Muscle of back (tissue), 13 donors: ENCODE measurements around the gene BEAN1. TPM values are rescaled to one million over a fixed set of nuclear protein-coding genes. Genes with fewer than 3 reads are reported as not detected.

ENCODE experiments used
- DNase-seq, 3 donors: peaks; one replicate each; pipeline versions ENCODE4 v3.0.0 to v3.0.0-alpha.2; 2013
- long read RNA-seq, 9 donors: transcript quantifications; one replicate each; lab custom pipeline, GENCODE V29; 2026
- polyA plus RNA-seq, 10 donors: library from polyadenylated mRNA; unstranded; fragments of 120-200 nt; gene quantifications; one replicate each; pipeline ENCODE4 v1.2.1, GENCODE V29; 2013; ENCODE audit not compliant: insufficient read length in 10 of 10

The BEAN1 gene, protein sequence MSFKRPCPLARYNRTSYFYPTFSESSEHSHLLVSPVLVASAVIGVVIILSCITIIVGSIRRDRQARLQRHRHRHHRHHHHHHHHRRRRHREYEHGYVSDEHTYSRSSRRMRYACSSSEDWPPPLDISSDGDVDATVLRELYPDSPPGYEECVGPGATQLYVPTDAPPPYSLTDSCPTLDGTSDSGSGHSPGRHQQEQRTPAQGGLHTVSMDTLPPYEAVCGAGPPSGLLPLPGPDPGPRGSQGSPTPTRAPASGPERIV
- polyA plus RNA-seq, result 1 to 10 TPM in 6 of 10 donors, under 1 TPM in 4; 0.75 to 1.6 (median 1.1) TPM
- long read RNA-seq, donor 1, result 0 reads
- long read RNA-seq, donor 2, result 0 reads
- long read RNA-seq, donor 3, result 0 reads
- long read RNA-seq, donor 4, partial matches to known transcripts, result 0 of 1 reads
- long read RNA-seq, donor 4, other reads (novel, unspliced or antisense), result 0 of 1 reads
- long read RNA-seq, donor 5, result 0 reads
- long read RNA-seq, donor 6, result 0 reads
- long read RNA-seq, donor 7, result 0 reads
- long read RNA-seq, donor 8, result 0 reads
- long read RNA-seq, donor 9, result 0 reads

DNA sequence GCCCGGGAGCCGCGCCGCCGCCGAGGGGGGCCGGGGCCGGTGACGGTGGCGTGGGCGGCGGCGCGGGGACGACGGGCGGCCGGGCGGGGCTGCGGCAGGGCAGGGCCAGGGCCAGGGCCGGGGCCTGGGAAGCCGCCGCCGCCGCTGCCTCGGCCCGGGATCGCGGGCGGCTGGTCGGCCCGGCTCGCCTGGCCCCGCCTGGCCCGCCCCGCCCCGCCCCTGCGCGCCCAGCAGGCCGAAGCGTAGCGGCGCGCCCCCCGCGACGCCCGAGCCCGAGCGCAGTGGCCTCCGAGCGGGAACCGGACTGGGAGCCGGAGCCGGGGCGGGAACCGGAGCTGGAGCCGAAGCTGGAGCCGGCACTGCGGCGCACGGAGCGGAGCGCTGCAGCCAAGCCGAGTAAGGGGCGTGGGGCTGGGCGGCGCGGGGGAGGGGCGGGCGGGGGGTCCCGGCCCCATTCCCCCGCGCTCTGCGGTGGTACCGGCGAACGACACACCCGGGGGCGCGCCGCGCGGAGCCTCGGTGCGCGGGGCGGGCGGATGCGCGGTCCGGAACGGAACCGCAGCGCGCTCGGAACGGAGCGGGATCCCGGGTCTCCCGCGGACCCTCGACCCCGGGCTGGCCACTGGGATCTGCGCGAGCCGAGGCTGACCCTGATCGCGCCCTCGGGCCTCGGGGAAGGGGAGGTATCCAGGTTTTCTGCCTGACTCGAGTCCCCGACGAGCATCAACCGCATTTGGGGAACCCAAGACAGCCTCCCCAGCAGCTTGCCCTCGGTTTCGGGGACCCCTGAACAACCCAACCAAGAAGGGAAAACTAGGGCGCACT is at the start of gene BEAN1:
BEAN1 (plus strand) TSS at position 260 of the 825 bp plus-strand sequence. CDS start 10,382 bp downstream, outside the sequence.
- peak in 1 of 3 donors; percentile 60 for DNase-seq

DNA sequence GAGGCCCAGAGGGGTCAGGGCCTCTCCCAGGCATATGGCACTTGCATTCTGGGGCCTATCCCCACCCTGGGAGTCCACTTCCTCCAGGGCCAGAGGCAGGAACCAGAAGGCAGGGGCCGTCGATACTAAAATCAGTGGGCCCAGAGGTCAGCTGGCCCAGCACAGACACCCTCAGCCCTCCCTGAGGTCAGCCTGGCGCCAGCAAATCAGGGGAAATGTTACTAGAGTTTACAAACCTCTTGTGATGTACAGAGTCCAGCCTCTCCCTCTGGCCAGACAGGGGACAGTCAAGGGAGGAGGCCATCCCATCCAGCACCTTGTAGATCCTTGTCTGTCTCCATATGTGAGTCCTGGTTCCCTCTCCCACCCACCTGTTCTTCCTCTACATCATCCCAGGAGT is 49.8 kb upstream of the BEAN1 start:
- DNase-seq, result no peak

DNA sequence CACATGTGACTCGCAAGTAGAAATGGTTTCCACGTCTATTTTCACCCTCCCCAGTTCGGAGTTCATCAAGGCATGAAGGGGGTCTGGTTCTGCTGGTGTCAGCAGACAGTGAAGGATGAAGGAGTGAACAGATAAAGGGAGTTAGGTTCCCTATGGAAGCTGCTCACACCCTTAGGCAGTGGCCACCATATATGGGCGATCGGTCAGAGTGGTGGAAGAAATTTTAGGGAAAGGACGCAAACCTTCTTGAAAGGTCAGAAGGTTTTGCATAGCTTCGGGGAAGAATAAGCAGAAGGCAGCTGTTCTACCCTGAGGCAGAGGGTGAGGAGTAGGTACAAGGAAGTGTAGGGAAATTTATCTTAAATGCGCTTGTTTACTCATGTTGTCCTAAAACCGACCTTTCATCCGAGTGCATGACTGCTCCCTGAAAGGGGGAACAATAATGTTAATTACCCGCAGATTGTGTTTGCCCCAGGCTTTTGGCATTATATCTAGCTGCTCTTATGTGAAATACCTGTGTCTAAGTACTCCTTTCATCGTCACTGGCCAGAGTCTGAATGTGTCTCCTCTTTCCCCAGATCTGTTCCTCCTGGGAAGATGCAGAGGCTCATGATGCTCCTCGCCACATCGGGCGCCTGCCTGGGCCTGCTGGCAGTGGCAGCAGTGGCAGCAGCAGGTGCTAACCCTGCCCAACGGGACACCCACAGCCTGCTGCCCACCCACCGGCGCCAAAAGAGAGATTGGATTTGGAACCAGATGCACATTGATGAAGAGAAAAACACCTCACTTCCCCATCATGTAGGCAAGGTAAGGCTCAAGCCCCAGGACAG is 48.1 kb upstream of the BEAN1 start:
- DNase-seq, result no peak

DNA sequence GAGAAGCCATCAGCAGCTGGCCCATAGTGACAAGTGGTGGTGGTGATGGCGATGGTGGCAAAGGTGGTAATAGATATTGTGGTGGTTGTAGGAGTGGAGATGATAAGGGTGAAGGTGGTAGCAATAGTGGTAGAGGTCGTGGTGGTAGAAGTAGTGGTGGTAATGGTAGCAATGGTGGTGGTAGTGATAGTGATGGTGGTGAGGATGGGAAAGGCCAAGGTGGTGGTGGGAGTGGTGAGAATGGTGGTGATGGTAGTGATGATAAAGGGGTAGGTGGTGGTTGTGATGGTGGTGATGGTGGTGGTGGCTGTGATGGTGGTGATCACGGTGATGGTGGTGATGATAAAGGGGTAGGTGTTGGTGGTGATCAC is 47.5 kb upstream of the BEAN1 start:
- DNase-seq, result no peak

DNA sequence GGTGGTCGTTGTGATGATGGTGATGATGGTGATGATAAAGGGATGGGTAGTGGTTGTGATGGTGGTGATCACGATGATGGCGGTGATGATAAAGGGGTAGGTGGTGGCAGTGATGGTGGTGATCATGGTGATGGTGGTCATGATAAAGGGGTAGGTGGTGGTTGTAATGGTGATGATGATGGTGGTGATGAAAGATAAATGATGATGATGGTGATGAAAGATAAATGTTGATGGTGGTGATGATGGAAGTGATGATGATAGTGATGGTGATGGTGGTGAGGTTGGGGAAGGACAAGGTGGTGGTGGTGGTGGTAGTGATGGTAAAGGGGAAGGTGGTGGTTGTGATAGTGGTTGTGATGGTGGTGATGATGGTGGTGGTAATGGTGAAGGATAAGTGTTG is 46.7 kb upstream of the BEAN1 start:
- no peak for DNase-seq

DNA sequence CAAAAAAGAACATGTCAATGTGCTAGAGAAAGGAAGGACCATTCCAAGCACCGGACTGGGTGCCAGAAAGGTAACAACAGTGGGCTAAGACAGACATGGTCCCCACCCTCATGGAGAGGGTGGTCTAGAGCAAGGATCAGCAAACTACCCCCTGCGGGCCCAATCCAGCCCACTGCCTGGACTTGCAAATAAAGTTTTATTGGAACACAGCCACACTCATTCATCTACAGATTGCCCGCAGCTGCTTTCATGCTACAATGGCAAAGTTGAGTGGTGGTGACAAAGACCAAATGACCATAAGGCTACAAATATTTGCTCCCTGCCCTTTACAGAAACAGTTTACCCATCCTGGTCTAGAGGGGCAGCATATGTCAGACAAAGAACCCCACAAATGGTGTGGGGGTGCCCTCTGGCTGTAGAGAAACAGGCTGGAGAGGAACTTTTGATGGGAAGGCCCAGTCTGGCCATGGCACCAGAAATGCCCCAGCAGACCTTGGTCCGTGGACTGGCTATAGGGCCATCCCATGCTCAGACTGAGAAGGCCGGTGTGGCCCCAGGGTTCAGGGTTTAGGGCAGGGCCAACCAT is 45.4 kb upstream of the BEAN1 start:
- DNase-seq, result no peak

DNA sequence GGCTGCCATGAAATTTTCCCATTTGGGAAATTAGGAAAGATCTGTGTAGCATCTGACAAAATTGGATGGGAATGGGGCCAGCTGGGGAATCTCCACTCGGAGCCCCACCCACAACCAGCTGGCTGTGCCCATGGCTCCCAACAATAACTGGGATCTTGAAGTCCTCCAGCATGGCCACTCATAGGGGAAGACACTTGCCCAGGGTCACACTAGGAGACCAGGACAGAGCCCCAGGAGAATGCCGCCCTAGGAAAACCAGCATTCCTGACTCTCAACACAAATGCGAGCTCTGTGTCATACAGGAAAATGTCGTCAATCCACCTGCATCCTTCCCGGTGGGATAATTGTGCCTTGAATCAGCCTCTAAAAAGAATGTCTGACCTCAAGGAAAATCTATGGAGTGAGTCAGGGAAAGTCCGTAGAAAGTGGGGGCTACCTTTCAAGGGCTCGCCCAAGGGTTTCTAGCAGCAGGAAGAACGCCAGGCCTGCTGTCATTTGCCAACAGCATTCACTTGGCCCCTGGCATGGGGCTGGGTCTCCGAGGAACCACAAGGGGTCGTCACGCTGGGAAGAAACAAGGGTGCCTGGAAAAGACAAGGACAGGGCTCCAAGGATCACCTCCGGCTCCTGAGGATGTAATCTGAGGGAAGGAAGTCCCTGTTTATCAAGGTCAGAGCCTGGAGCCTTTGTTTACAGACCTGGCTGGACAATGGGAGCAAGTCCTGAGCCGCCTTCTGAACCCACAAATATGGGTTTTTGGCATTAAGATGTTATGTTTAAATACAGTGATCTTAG is 44.7 kb upstream of the BEAN1 start:
- DNase-seq, result peak in 1 of 3 donors; percentile 69

DNA sequence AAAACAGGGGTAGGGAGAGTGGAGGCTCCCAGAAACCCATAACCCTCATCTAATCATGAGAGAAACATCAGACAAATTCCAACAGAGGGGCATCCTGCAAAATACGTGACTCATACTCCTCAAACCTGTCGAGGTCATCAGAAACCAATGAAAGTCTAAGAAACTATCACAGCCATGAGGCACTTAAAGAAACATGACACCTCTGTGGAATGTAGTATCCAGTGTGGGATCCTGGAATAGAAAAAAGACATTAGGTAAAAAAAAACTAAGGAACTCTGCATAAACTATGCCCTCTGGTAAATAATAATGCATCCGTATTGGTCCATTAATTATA is 44.2 kb upstream of the BEAN1 start:
- DNase-seq, result peak in 1 of 3 donors; percentile 64

DNA sequence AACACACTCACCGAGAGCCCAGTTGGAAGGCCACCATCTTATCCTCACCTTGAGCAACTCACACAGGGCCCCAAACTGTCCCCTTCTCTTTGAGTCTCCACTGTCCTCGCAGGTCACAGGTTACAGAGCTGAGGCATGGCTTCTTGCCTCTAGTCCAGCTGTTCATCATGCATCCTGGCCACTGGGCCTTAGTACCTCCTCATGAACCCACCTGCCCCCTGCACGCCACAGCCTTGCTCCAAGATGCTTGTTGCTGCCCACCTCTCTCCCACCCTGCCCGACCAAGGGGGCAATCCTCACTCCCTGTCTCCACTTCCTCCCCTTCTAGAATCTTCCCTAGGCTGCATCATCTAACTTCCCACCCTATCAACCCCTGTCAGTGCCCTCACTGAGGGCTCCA is 43.5 kb upstream of the BEAN1 start:
- DNase-seq, result no peak

DNA sequence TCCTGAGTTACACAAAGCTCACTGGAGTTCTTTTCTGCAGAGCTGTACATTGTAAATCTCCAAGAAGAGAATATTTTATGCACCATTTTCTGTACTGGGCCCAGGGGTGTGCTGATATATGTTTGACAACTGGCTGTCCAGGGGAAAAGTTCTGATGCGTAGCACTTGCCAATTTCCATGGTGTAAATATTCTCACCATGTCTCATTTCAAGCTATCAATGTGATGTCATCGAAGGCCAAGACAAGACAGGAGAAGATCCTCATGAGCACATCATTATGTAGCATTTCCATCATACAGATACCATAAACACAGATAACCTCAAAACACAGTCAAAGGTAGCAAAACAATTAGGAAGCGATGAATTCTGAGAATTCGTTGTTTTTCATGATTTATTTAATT is 41.7 kb upstream of the BEAN1 start:
- no peak for DNase-seq

DNA sequence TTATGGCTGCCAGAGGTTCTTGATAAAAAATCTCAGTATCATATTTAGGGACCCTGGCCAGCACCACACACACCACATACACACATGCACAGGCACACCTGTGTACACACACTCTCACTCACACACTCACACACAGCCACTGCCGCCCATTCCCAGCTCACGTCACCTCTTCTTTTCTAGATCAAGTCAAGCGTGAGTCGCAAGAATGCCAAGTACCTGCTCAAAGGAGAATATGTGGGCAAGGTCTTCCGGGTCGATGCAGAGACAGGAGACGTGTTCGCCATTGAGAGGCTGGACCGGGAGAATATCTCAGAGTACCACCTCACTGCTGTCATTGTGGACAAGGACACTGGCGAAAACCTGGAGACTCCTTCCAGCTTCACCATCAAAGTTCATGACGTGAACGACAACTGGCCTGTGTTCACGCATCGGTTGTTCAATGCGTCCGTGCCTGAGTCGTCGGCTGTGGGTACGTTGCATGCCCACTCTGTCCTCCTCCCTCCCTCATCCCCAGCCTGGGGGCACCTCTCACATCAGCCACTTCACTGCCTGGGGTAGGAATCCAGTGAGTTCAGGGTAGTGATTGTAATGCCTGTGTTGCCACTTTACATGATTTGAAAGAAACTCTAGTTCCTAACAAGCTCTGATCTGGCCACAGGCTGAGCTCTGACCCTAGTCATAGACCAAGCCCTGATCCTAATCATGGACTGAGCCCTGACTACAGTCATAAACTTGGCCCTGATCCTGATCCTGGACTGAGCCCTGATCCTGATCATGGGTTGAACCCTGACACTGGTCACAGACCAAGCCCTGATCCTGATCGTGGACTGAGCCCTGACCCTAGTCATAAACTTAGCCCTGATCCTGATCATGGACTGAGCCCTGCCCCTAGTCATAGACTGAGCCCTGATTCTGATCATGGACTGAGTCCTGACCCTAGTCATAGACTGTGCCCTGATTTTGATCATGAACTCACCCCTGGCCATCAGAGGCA is 40.2 kb upstream of the BEAN1 start:
- DNase-seq, result no peak

DNA sequence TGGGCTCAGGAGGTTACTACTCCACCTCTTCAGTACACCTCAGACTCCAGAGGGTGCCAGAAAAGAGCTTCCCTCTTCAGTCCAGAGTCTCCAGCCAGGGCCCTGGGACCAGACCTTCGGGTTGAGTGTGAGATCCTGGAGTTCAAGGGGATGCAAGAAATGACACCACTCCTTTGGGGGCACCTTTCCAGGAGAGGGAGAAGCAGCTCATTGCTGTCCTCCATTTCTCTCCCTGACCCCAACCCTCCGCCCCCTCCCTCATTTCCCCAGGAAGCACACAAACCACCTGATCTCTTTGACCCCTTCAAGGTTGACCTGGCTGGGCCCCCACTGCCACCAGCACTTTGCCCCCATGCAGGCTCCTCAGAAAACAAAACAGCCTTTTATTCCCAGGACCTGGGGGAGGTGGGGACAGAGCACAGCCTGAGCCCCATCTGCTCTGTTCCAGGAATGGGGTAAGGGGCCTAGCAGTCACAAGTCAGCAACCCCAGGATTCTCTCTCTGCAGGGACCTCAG is 39.2 kb upstream of the BEAN1 start:
- DNase-seq, result no peak

DNA sequence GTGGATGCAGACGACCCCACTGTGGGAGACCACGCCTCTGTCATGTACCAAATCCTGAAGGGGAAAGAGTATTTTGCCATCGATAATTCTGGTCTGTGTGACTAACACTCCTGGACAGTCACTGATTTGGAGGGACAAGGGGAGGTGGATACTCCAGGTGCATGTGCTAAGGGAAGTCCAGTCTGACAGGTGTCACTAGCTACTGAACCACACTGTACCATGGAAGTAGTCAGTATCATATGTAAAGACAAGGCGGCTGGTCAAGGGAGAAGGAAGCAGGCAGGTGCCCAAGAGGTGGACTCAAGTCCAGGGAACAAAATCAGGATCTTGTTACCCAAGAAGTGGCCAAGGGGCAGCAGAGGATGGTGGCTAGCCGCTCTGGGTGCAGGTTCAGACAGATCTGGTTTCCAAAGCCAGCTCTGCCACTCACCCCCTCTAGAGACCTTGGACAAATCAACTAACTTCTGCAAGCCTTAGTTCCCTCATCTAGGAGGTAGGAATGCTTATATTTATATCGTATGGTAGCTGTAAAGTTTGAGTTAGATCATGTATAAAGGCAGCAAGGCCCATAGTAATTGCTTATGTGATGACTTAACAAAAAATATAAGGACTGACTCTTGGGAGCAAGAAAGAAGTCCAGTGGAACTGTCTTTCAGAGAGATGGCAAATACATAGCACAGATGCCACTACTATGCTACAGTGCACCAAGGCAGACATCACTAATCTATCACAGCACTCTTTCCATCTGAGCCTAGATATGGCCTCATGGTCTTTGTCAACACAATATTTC is 38.5 kb upstream of the BEAN1 start:
- no peak for DNase-seq

DNA sequence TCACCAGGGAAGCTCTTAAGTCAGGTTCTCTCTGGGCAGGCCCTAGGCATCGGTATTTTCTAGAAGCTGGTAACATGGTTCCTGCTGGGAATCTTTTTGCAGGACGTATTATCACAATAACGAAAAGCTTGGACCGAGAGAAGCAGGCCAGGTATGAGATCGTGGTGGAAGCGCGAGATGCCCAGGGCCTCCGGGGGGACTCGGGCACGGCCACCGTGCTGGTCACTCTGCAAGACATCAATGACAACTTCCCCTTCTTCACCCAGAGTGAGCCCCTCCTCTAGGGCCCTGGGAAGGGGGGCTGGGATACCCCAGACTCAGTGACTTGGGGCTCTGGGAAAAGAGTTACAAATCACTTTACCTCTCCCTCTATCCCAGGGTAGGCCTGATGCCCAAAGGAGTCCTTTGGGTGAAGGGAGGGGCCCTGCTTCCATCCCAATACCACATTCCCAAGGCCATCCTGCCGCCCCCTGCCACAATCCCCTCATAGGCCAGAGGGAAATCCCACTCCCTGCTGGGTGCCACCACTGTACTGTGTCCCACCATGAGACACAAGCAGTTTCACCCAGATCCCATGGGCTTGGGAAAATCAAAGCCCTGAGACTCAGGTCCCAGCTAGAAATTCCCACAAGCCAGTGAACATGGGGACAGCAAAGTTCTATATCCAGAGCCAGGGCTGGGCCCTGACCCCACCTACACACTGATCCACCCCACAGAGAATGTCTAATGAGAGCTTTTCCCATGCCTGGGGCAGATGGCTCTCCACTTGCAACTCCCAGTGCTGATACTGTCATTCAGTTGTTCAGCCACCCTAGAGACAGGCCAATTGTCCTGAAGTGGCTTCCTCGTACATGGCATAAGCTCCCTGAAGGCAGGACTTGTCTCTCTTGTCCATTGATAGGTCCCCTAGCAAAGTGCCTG is 37.6 kb upstream of the BEAN1 start:
- no peak for DNase-seq

DNA sequence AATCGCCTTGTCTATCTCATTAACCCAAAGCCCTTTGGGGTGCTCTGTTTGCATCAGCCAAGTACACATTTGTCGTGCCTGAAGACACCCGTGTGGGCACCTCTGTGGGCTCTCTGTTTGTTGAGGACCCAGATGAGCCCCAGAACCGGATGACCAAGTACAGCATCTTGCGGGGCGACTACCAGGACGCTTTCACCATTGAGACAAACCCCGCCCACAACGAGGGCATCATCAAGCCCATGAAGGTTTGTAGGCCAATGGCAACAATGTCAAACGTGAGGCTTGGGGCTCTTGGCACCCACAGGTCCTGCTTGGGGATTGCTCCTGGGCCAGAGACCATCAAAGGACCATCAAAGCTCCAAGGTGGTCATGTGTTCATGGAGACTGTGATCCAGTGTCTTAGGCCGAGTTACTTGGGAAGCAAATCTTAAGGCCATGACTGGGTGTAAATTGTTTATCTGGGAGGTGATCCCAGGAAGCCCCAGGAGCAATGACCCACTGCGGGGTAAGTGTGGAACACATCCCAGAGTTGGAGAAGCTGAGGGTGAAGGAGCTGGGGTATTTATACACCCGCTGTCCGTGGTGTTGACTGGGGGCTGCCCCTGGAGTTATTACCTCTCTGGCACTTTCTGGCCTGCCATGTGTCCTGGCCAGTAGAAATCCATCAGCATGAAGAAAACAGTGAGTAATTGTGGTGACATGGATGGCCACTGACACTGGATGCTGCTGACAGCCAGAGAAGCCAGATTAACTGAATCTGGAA is 36.6 kb upstream of the BEAN1 start:
- no peak for DNase-seq
